LoVo (cell line): ENCODE measurements around the gene GLI2.

Experiments used
- DNase-seq: peaks from one replicate; pipeline ENCODE4 v3.0.0-alpha.2; 2016; ENCODE audit warnings: low spot score

The GLI2 gene

DNA sequence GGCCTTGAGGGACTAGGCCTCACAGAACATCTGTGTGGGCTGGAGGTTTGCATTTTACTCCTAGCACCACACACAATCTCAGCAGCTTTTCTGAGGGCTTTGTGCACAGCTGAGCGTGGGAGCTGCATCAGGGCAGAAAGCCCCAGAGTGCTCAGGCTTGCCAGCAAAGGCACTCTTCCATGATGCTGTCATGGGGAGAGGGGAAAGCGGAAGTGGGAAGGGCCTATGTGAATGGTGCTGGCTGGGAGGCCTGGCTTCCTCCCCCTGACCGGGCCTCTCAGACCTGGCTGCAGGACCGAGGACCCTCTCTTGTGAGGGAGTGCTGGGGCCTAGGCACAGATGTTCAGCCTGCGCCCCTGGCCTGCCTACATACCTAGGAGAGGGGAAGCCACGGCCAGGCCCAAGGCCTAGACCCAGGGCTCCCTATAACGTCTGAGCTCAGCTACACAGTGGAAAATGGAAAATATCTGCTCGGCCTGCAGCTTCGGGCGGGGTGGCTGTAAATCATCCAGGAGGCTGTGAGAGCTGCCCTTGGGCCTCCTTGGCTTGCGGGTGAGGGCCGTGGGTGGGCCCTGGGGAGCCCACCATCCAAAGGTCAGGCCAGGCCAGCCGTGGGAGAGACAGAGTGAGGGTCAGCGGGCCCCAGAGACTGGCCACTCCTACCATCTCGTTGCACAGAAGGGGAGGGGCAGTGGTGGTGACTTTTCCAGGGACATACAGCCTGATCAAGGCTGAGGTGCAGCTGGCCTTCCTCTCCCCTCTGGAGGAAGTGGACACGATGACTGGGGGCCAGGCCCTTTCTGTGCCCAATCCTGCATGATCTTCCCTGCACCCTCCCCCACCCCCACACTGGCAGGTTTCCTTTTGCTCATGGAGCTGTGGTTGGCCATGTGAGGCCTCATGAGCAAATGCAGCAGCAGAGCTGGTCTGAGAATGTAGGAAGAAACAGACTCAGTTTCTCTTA, 22.8 kb downstream of the GLI2 start:
- DNase-seq: no peak

DNA sequence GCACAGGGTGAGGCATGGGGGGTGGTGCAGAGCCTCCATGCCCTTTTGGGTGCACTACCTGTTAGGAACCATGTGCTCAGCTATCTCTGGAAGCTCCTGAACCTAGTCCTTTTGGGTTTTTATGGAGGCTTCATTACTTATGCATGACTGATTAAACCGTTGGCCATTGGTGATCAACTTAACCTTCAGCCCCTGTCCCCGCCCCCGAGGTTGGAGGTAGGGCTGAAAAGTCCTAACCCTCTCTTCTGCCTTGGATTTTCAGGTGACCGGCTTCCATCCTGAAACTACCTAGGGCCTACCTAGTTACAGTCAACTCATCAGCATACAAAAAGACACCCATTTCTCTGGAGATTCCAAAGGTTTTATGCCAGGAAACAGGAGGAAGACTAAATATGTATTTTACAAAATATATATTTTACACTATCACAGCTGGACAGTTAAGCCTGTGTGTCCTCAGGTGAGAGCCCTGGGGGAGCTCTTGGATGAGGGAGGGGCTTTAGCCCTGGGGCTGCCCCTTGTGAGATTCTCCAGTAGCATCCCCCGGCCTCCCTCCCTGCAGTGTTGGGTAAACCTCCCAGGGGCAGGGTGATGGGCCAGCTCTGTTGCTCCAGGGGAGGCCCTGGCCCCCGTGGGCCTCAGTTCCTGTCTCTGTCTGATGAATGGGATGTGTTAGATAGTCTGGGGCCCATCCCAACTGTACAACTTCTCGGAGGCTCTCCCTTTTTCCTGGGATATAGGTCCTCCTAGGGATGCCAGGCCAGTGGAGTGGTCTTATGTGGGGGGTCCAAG, 24.1 kb downstream of the GLI2 start:
- DNase-seq: no peak

GRCh38 chr2:120760446-120761135, 24.9 kb downstream of the GLI2 start:
- no peak for DNase-seq

- no peak for DNase-seq
Observed at GRCh38 chr2:120761164-120761861, 25.6 kb downstream of the GLI2 start.

- no peak for DNase-seq
Observed at GRCh38 chr2:120761911-120762310, 26.2 kb downstream of the GLI2 start.

DNA sequence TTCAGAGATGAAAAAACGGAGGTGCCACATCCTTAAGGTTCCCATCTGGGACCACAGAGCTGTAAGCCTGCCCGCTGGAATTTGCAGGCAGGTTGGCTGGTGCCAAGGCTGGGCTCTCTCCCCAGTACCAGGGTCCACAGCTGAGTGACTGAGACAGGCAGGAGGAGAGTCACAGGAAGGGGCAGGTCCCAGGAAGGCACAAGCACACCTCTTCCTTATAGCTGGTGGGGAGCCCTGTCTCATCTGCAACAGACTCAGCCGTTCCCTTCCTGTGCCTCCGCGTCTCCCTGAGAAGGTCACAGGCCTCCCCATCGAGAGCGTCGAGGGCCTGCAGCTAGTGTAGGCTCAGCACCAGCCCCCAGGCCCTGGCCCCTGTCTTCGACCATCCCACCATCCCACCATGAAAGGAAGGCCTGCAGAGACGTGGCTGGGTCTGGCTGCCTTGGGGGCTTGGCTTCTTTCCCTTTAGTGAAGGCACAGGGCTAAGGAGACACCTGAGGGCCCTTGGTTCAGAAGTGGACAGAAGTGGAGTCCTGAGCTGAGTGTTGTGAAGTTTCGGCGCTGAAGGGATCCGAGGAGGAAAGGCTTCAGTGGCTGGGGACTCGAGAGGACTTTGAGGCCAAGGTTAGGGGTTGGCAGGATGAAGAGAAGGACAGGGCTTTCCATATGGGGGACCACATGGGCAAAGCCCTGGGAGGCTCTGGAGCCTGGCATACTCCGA, 26.8 kb downstream of the GLI2 start:
- no peak for DNase-seq

GRCh38 chr2:120763508-120763907, 27.8 kb downstream of the GLI2 start:
- DNase-seq: peak; percentile 29

GRCh38 chr2:120763931-120764330, 28.3 kb downstream of the GLI2 start:
- DNase-seq: no peak

DNA sequence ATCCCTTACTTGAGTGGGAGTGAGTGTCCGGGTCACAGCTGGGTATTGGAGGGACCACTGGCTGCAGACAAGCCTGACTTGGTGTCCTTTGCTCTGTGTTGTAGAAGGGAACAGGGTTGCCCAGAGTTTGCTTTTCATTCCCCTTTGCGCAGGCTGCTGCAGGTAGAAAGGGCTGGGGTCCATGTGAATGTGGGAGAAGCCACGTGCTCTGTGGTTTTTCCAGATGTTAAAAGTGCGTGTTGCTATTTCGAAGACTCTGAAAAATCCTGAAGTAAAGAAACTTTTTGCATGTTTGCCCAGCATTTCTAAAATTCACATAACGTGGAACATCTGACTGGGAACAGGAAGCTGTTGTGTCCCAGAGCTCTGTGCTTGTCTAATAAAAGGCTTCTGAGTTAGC, 28.8 kb downstream of the GLI2 start:
- no peak for DNase-seq

- no peak for DNase-seq
Observed at GRCh38 chr2:120764991-120765677, 29.5 kb downstream of the GLI2 start.

- DNase-seq: no peak
Observed at GRCh38 chr2:120765678-120766469, 30.2 kb downstream of the GLI2 start.

DNA sequence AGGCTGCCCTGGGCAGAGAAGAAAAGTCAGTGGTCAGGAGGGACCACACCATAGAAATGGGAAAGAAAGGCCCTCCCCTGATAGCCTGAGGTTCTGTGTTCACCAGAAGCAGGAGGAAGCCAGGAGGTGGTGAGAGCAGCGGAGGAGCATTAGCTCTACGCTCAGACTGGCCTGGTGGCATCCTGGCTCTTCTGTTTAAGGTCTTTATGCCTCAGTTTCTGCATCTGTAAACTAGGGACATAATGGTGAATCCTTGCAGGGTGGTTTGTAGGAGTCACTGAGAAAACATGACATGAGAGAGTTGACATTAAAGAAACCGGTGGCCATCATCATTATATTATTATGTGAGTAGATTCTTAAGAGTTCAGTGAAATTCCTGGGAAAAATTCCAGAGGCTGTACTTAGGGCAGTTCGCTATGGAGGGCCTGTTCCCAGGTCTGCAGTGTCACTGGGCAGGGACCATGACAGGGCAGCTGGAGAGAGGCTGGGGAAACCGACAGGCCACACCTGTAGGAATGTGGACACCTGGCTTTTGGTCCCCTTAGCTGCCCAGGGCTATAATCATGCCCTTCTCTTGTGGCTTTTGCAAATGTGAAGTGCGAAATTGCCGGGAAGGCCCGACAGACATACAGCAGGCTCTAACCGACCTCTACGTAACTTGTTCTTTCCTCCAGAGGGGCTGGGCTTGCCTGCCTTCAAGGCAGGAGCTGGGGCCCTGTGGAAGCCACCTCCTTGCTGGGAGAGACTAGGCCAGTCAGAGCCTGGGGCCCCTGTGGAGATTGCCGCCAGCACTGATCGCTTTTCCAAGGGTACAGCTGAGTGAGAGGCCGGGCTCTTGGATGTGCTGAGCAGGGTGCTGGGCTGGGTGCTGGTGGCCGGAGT, 31.0 kb downstream of the GLI2 start:
- DNase-seq: no peak

DNA sequence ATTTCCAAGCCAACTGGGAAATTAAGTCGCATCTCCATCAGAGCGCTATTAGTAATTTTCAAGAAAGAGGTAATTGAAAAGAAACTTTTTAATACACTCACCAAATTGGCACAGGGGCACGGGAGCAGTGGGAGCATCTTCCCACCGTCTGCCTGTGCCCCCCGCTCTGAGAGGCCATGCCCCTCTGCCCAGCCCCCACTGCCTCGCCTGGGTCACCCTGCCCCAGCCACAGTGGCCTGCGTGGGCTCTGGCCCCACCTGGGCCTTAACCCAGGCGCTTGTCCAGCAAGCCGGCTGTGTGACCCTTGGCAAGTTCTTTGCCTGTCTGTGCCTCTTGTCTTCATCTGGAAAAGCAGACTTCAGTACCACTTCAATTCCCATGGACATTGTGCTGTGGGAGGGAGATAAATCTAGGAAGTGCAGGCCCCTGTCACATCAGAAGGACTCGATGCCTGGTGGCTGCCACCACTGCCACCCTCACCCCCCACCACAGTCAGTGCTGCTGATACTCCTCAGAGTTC, 31.9 kb downstream of the GLI2 start:
- DNase-seq: no peak

- no peak for DNase-seq
Observed at GRCh38 chr2:120768112-120769048, 32.7 kb downstream of the GLI2 start.

DNA sequence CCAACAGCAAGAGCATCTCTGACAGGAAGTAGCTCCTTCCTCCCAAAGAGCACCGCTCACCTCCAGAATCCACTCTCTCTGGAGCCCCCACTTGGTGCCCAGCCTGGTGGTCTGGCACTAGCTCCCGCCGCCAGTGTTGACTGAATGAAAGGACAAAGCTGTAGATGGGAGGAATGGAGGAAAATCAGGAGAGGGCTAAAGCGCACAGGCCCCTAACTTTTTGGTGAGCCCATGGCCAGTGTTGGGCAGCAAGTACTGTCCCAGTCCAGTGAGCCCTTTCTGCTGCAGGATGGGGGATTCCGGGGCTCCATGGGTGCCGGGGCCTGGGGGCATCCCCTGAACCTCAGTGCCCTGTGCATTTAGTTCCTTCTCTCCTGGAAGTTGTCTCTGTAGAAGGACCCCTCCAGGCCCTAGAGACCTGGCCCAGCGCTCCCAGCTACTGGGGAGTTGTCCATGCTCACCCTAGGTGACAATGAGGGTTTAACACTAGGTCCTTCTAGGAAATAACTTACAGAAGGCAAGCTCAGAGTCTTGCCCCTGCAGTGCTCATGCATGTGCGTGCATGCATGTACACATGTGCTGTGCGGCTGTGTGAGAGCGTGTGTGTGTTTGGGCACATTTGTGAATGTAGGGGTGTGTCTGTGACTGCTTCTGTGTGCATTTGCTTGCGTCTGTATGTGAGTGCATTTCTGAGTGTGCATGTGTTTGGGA, 33.6 kb downstream of the GLI2 start:
- DNase-seq: no peak

- DNase-seq: no peak
Observed at GRCh38 chr2:120769787-120770120, 34.1 kb downstream of the GLI2 start.

DNA sequence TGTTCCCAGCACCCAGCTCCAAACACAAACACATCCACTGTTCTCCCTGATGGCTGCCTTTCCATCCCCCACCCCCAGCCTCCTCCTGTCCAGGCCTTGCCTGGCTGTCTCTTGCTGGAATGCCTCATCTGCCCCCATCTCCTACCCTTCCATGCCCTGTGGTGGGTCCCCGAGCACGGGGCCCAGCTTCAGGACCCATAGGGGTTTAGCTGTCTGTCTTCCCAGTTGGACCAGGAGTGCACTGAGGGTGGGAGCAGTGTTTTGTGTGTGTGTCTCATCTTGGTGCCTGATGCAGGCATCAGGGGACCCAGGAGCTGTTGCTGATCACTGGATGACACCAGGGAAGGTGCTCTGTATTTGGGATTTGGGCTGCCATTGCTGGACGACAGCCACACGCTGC, 34.5 kb downstream of the GLI2 start:
- DNase-seq: no peak
